GM15510 (cell line): ENCODE data around the gene STAU1.

Experiments
- POLR2A ChIP-seq: IDR thresholded peaks from 3 replicates; pipeline ENCODE4 v1.6.1; 2011; ENCODE audit warnings: borderline replicate concordance; ENCODE audit not compliant: insufficient read length; ENCODE audit errors: extremely low read depth

STAU1 gene

GRCh38 chr20:49149281-49150045, 38.7 kb downstream of the STAU1 start:
- TF ChIP-seq POLR2A: no peak

DNA sequence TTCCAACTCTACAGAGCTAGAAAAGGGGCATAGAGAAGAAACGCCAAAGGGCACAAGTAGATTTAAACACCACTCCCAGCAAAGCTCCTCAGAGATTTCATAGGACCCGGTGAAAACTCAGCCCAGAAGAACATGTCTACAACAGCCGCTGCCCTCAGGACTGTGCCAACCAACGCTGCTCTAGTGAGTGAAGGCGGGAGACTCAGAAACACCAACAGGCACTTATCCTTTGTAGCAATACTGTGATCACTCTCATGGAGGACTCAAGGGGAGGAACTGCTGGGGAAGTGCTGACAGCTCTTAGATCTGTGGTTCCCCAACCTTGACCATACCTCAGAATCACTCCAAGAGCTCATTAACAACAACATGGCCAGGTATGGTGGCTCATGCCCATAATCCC, 39.5 kb downstream of the STAU1 start:
- no peak for TF ChIP-seq POLR2A

GRCh38 chr20:49147296-49147695, 40.8 kb downstream of the STAU1 start:
- no peak for TF ChIP-seq POLR2A

- no peak for TF ChIP-seq POLR2A
Measured at GRCh38 chr20:49146442-49147225, 41.5 kb downstream of the STAU1 start.

- no peak for TF ChIP-seq POLR2A
Measured at GRCh38 chr20:49140834-49141233, 47.3 kb downstream of the STAU1 start.

- TF ChIP-seq POLR2A: no peak
Measured at GRCh38 chr20:49140411-49140810, 47.7 kb downstream of the STAU1 start.

DNA sequence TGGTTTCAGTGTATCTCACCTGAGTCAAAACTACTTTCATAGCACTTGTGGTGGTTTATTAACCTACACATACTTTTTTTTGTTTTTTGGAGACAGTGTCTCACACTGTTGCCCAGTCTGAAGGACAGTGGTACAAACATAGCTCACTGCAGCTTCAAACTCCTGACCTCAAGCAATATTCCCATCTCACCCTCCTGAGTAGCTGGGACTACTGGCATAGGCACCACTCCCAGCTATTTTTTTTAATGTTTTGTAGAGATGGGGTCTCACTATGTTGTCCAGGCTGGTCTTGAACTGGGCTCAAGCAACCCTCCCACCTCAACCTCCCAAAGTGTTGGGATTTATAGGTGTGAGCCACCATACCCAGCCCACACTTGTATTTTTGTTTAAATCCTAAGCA, 49.7 kb downstream of the STAU1 start:
- TF ChIP-seq POLR2A: no peak

DNA sequence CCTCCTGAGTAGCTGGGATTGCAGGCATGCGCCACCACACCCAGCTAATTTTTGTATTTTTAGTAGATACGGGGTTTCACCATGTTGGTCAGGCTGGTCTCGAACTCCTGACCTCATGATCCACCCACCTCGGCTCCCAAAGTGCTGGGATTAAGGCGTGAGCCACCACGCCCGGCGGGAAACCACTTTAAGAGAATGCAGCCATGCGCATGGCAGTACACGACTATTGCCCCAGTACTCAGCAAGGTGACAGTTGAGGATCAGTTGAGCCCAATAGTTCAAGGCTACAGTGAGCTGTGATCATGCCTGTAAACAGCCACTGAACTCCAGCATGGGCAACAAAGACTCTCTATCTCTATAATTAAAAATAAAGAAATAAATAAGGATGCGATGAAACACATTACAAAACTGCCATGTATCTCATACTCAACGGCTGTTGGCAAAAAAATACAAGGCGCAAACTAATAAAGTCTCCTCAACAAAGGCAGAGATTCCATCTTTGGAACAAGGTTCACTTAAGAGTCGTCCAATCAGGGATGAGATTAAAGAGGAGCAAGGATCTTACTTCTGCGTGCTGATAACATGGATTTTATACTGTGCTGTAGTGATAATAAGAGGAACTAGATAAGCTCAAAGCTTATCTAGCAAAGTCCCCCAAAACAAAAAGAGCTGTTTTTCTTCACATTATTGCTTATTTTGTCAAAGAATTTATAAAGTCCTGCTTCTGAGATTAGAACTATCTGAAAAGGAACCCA, 51.1 kb downstream of the STAU1 start:
- TF ChIP-seq POLR2A: no peak

GRCh38 chr20:49133571-49133970, 54.6 kb downstream of the STAU1 start:
- no peak for TF ChIP-seq POLR2A

GRCh38 chr20:49132995-49133478, 55.1 kb downstream of the STAU1 start:
- no peak for TF ChIP-seq POLR2A

- no peak for TF ChIP-seq POLR2A
Measured at GRCh38 chr20:49123982-49124381, 64.2 kb downstream of the STAU1 start.

DNA sequence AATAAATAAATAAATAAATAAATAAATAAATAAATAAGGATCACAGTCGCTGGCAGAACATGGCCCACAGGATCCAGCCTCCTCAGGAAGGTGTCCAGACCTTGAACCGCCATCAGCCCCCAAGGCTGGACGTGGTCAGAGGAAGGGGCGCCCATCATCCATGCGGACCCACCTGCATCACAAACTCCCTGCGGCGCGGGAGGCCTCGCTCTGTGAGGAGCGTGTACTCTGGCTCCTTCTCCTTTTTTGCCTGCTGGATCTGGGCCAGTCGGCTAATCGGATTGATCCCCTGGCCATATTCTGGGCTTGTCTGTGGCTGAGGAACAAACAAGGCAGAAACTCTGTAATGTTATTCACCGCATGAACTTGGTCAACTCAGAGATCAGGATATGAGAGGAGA, 65.2 kb downstream of the STAU1 start:
- TF ChIP-seq POLR2A: no peak

- no peak for TF ChIP-seq POLR2A
Measured at GRCh38 chr20:49119988-49120387, 68.1 kb downstream of the STAU1 start.

DNA sequence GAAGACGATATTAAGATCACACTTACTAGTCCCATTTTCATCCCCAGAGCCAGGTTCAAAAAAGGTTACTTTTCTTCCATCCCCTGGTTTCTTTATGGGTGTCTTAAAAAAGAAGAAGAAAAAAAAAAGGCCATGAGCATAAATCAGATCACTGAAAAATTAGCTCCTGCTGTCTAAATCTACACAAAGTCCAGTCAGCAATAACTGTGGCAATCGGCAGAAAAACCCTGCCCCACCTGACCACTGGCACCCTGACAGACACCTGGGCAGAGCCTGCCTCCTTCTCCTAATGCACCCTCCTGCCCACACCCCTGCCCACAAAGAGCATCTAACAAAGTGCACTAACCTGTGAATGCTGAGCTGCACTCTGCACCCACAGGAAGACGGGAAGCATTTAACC, 69.8 kb downstream of the STAU1 start:
- no peak for TF ChIP-seq POLR2A

GRCh38 chr20:49115564-49115963, 72.6 kb downstream of the STAU1 start:
- no peak for TF ChIP-seq POLR2A
